ENCODE measurements around the gene PLTP. TPM values are rescaled to one million over a fixed set of nuclear protein-coding genes. Genes with fewer than 3 reads are reported as not detected.

The PLTP gene, protein sequence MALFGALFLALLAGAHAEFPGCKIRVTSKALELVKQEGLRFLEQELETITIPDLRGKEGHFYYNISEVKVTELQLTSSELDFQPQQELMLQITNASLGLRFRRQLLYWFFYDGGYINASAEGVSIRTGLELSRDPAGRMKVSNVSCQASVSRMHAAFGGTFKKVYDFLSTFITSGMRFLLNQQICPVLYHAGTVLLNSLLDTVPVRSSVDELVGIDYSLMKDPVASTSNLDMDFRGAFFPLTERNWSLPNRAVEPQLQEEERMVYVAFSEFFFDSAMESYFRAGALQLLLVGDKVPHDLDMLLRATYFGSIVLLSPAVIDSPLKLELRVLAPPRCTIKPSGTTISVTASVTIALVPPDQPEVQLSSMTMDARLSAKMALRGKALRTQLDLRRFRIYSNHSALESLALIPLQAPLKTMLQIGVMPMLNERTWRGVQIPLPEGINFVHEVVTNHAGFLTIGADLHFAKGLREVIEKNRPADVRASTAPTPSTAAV
- polyA plus RNA-seq (2013), result 39.7 and 41.3 TPM in 2 replicates

DNA sequence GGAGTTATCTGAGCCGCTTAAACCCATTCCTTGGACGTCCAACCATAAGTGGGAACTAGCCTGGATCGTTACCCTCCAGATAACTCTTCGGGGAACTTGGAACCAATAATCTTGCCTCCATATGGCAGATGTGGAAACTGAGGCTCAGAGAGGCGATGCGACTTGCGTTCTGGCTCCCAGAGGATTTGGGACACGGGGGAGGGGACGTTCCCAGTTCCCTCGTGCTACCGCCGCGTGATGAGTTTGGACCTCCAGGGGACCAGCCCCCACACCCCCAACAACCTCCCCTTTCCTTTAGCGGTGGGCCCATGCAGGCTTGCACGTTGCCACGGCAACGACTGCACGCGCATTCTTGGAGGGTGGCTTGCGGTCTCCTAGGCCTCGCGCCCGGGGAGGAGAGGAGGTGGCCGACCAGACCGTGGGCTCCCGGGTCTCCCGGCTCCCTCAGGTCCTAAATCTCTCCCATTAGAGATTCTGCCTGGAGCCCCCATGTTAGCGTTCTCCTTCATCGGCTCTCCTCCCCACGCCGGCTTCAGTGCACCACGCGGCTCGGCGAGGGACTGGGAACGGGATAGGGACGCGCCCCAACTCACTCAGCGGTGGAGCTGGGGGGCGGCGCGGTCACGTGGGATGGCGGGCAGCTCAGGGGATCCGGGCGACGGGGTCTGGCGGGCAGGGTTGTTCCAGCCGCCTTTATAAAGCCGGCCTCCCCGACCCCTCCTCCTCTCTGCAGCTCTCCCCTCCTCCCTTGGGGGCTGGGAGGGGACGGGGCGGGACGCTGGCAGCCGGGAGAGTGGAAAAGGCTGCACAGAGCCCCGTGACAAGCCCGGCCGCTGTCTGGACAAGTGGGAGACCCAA is at the start of gene PLTP:
Gene PLTP, minus strand, starts transcription at position 670 of the 858 bp plus-strand sequence. CDS start 703 bp downstream, outside the sequence.
- no CpG with 5 or more reads among the region's 58 CpGs for WGBS (ENCODE audit: extremely low coverage, insufficient coverage, insufficient read length)
- DNase-seq, result no peak
- no peaks in the 10 kb centered on the region for H3K27me3 ChIP-seq (ENCODE audit: insufficient read depth, low read length)
- H4K91ac ChIP-seq (ENCODE audit: low read depth, low read length), result peak within 1 kb of the TSS; percentile 31
- peak within 1 kb of the TSS; percentile 41 for H2AFZ ChIP-seq (ENCODE audit: insufficient read depth, low read length, poor library complexity)
- H4K8ac ChIP-seq (ENCODE audit: low read depth, low read length), result peak within 1 kb of the TSS; percentile 79
- no peak within 1 kb of the TSS for H2BK12ac ChIP-seq (ENCODE audit: low read length)
- no peak within 1 kb of the TSS for H2AK5ac ChIP-seq (ENCODE audit: low read length)
- peak within 1 kb of the TSS; percentile 73 for H4K12ac ChIP-seq (ENCODE audit: low read depth, low read length)
- H2BK5ac ChIP-seq (ENCODE audit: low read depth, low read length, poor library complexity), result peak within 1 kb of the TSS; percentile 46
- peak within 1 kb of the TSS; percentile 22 for H3K27ac ChIP-seq (ENCODE audit: low read depth, low read length)
- H3K14ac ChIP-seq (ENCODE audit: low read length), result peak within 1 kb of the TSS; percentile 62
- no peaks in the 10 kb centered on the region for H3K79me2 ChIP-seq (ENCODE audit: control insufficient read depth, insufficient read depth, low read length, poor library complexity)
- H3K18ac ChIP-seq (ENCODE audit: low read length), result peak within 1 kb of the TSS; percentile 5
- H3K4me1 ChIP-seq (ENCODE audit: control insufficient read depth in 1 of 2, insufficient read depth in 2 of 2, low read length in 2 of 2), result peaks cover 11% of the 10 kb centered on the region in 2 experiments
- H3K9me3 ChIP-seq (ENCODE audit: insufficient read depth, low read depth, low read length), result no peaks in the 10 kb centered on the region
- peak within 1 kb of the TSS; percentile 26 for H2BK120ac ChIP-seq (ENCODE audit: insufficient read depth, low read length, poor library complexity)
- no peak within 1 kb of the TSS for H3K4ac ChIP-seq (ENCODE audit: low read depth, low read length)
- peaks cover 10% of the 10 kb centered on the region for H3K79me1 ChIP-seq (ENCODE audit: low read length)
- no peak within 1 kb of the TSS for H3K23ac ChIP-seq (ENCODE audit: low read length)
- peak within 1 kb of the TSS; percentile 63 for H3K4me3 ChIP-seq (ENCODE audit: low read depth, low read length)
- no peak within 1 kb of the TSS for H3K9ac ChIP-seq (ENCODE audit: low read length)
- peak within 1 kb of the TSS; percentile 72 for H3K4me2 ChIP-seq (ENCODE audit: low read length)
- peaks cover 0 to 5% of the 10 kb centered on the region in 2 experiments for H3K36me3 ChIP-seq (ENCODE audit: control insufficient read depth in 1 of 2, insufficient read depth in 2 of 2, low read length in 2 of 2)

DNA sequence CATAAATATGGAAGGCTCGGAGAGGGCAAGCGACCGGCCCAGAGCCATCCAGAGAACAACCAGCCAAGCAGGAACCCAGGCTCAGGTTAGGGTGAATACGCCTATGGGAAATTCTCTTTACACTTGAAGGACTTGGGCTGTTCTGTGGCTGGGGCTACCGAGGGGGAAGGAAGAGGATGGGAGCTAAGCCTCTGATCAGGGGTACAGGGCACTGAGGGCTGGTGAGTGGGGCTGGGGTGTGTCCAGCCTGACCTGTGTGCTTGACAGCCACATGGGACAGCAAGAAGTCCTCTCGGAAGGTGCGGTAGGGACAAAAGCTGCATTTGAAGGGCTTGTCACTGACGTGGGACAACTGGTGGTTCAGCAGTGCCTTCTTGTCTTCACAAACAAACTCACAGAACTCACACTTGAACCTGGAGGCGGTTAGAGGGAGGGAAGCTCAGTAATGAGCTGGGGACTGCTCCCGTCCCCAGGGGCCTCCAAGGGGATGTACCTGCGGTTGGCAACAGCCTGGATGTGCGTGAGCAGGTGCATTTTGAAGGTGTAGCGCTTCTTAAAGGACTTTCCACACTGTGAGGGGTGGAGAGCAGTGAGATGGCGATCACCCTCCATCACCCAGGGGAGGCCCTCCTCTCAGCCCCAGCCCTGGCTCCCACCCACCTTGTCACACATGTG is 48.1 kb upstream of the PLTP start:
- peaks cover 67 to 73% of the 10 kb centered on the region in 2 experiments for H3K36me3 ChIP-seq (ENCODE audit: control insufficient read depth in 1 of 2, insufficient read depth in 2 of 2, low read length in 2 of 2)
- H3K4me1 ChIP-seq (ENCODE audit: control insufficient read depth in 1 of 2, insufficient read depth in 2 of 2, low read length in 2 of 2), result no peaks in the 10 kb centered on the region
- no peaks in the 10 kb centered on the region for H3K79me1 ChIP-seq (ENCODE audit: low read length)
- no peak overlapping the region for H3K14ac ChIP-seq (ENCODE audit: low read length)
- H4K91ac ChIP-seq (ENCODE audit: low read depth, low read length), result no peak overlapping the region
- no peak overlapping the region for H3K9ac ChIP-seq (ENCODE audit: low read length)
- no peaks in the 10 kb centered on the region for H3K27me3 ChIP-seq (ENCODE audit: insufficient read depth, low read length)
- H3K4ac ChIP-seq (ENCODE audit: low read depth, low read length), result no peak overlapping the region
- no peak overlapping the region for H3K18ac ChIP-seq (ENCODE audit: low read length)
- H3K4me2 ChIP-seq (ENCODE audit: low read length), result no peak overlapping the region
- H2BK12ac ChIP-seq (ENCODE audit: low read length), result no peak overlapping the region
- H2BK120ac ChIP-seq (ENCODE audit: insufficient read depth, low read length, poor library complexity), result no peak overlapping the region
- peaks cover 8% of the 10 kb centered on the region for H3K9me3 ChIP-seq (ENCODE audit: insufficient read depth, low read depth, low read length)
- H3K4me3 ChIP-seq (ENCODE audit: low read depth, low read length), result no peak overlapping the region
- no peak overlapping the region for H2AK5ac ChIP-seq (ENCODE audit: low read length)
- WGBS (ENCODE audit: extremely low coverage, insufficient coverage, insufficient read length), result no CpG with 5 or more reads among the region's 14 CpGs
- no peaks in the 10 kb centered on the region for H3K79me2 ChIP-seq (ENCODE audit: control insufficient read depth, insufficient read depth, low read length, poor library complexity)
- H2BK5ac ChIP-seq (ENCODE audit: low read depth, low read length, poor library complexity), result no peak overlapping the region
- H4K12ac ChIP-seq (ENCODE audit: low read depth, low read length), result no peak overlapping the region
- H4K8ac ChIP-seq (ENCODE audit: low read depth, low read length), result no peak overlapping the region
- no peak for DNase-seq
- H2AFZ ChIP-seq (ENCODE audit: insufficient read depth, low read length, poor library complexity), result no peak overlapping the region
- H3K27ac ChIP-seq (ENCODE audit: low read depth, low read length), result no peak overlapping the region
- no peak overlapping the region for H3K23ac ChIP-seq (ENCODE audit: low read length)

DNA sequence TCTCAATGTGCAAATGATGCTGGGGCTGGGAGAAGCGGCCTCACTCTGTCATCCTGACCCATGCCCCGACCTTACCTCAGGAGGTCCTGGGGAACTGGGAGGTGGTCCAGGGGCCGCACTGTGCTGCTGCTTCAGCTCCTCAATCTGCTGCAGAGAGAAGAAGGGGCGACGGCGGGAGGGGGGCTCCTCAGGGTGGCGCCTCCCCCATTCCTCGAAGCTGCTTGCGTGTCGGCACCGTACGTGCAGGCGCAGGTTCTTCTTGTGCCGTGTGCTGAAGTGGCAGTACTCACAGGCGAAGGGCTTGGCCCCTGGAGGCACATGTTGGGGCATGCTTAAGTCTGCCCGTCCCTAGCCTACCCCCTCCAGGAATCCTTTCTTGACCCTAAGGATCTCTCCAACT is 47.2 kb upstream of the PLTP start:
- WGBS (ENCODE audit: extremely low coverage, insufficient coverage, insufficient read length), result no CpG with 5 or more reads among the region's 16 CpGs
- peak overlapping the region; percentile 5 for H4K12ac ChIP-seq (ENCODE audit: low read depth, low read length)

DNA sequence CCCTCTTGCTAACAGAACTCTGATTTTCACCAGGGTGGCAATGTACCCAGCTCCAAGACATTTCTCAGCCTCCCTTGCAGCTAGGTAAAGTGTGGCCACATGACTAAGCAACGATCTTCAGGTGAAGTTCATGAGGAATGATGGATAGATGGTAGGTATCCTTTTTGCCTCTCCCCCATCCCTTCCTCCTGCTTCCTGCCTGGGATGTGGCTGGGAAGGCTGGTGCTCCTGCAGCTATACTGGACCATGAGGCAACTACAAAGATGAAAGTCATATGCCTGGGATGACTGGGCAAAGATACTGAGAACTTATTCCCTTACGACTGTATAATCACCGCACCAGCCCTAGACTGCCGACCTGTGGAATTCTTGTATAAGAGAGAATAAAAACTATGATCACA is 46.6 kb upstream of the PLTP start:
- no peak for DNase-seq
- Histone ChIP-seq H4K8ac (ENCODE audit: low read depth, low read length) (no peak overlapping the region), H2BK12ac (ENCODE audit: low read length) (no peak overlapping the region), H3K14ac (ENCODE audit: low read length) (no peak overlapping the region), H3K79me1 (ENCODE audit: low read length) (no peaks in the 10 kb centered on the region), H4K91ac (ENCODE audit: low read depth, low read length) (no peak overlapping the region), H3K79me2 (ENCODE audit: control insufficient read depth, insufficient read depth, low read length, poor library complexity) (no peaks in the 10 kb centered on the region), H3K9me3 (ENCODE audit: insufficient read depth, low read depth, low read length) (peaks cover 10% of the 10 kb centered on the region), H2AK5ac (ENCODE audit: low read length) (no peak overlapping the region), H3K18ac (ENCODE audit: low read length) (no peak overlapping the region), H4K12ac (ENCODE audit: low read depth, low read length) (no peak overlapping the region), H3K4me1 (ENCODE audit: control insufficient read depth in 1 of 2, insufficient read depth in 2 of 2, low read length in 2 of 2) (no peaks in the 10 kb centered on the region), H3K23ac (ENCODE audit: low read length) (peak overlapping the region; percentile 17), H3K9ac (ENCODE audit: low read length) (no peak overlapping the region), H3K4me2 (ENCODE audit: low read length) (no peak overlapping the region), H2BK5ac (ENCODE audit: low read depth, low read length, poor library complexity) (no peak overlapping the region), H3K27me3 (ENCODE audit: insufficient read depth, low read length) (no peaks in the 10 kb centered on the region), H2AFZ (ENCODE audit: insufficient read depth, low read length, poor library complexity) (no peak overlapping the region), H3K36me3 (ENCODE audit: control insufficient read depth in 1 of 2, insufficient read depth in 2 of 2, low read length in 2 of 2) (peaks cover 63 to 67% of the 10 kb centered on the region in 2 experiments), H3K4me3 (ENCODE audit: low read depth, low read length) (no peak overlapping the region), H3K27ac (ENCODE audit: low read depth, low read length) (no peak overlapping the region), H3K4ac (ENCODE audit: low read depth, low read length) (no peak overlapping the region), H2BK120ac (ENCODE audit: insufficient read depth, low read length, poor library complexity) (no peak overlapping the region)
- WGBS (ENCODE audit: extremely low coverage, insufficient coverage, insufficient read length), result no CpG with 5 or more reads among the region's 4 CpGs

More for the DNA sequence above, 47.2 kb upstream of the PLTP start:
- no peak overlapping the region for H2AK5ac ChIP-seq (ENCODE audit: low read length)
- no peak overlapping the region for H3K4me3 ChIP-seq (ENCODE audit: low read depth, low read length)
- peaks cover 64 to 67% of the 10 kb centered on the region in 2 experiments for H3K36me3 ChIP-seq (ENCODE audit: control insufficient read depth in 1 of 2, insufficient read depth in 2 of 2, low read length in 2 of 2)
- H2BK12ac ChIP-seq (ENCODE audit: low read length), result no peak overlapping the region
- no peak overlapping the region for H4K91ac ChIP-seq (ENCODE audit: low read depth, low read length)
- no peak overlapping the region for H3K14ac ChIP-seq (ENCODE audit: low read length)
- no peaks in the 10 kb centered on the region for H3K79me1 ChIP-seq (ENCODE audit: low read length)
- H3K9me3 ChIP-seq (ENCODE audit: insufficient read depth, low read depth, low read length), result peaks cover 8% of the 10 kb centered on the region
- no peaks in the 10 kb centered on the region for H3K79me2 ChIP-seq (ENCODE audit: control insufficient read depth, insufficient read depth, low read length, poor library complexity)
- no peak overlapping the region for H3K23ac ChIP-seq (ENCODE audit: low read length)
- no peak overlapping the region for H3K4me2 ChIP-seq (ENCODE audit: low read length)
- H2BK120ac ChIP-seq (ENCODE audit: insufficient read depth, low read length, poor library complexity), result no peak overlapping the region
- H2AFZ ChIP-seq (ENCODE audit: insufficient read depth, low read length, poor library complexity), result no peak overlapping the region
- no peak overlapping the region for H3K4ac ChIP-seq (ENCODE audit: low read depth, low read length)
- H2BK5ac ChIP-seq (ENCODE audit: low read depth, low read length, poor library complexity), result no peak overlapping the region
- no peak overlapping the region for H3K9ac ChIP-seq (ENCODE audit: low read length)
- H4K8ac ChIP-seq (ENCODE audit: low read depth, low read length), result no peak overlapping the region
- H3K27ac ChIP-seq (ENCODE audit: low read depth, low read length), result no peak overlapping the region
- H3K4me1 ChIP-seq (ENCODE audit: control insufficient read depth in 1 of 2, insufficient read depth in 2 of 2, low read length in 2 of 2), result no peaks in the 10 kb centered on the region
- H3K27me3 ChIP-seq (ENCODE audit: insufficient read depth, low read length), result no peaks in the 10 kb centered on the region
- H3K18ac ChIP-seq (ENCODE audit: low read length), result no peak overlapping the region
- no peak for DNase-seq

Data from trophoblast cell (in vitro differentiated cells and primary cell).